GM18907 (cell line): ENCODE results near the gene NEK5.
"Not testable (repeated sequence)": the region's sequence is repeated elsewhere in the genome, so short reads cannot be mapped to it uniquely, and the experiment has no call there.

ENCODE experiments used
- ATAC-seq: cut with Tn5 transposase; IDR thresholded peaks from one replicate; pipeline ENCODE4 v1.9.1; 2021; ENCODE audit warnings: mild to moderate bottlenecking, moderate library complexity; ENCODE audit not compliant: unreplicated experiment

Gene NEK5

GRCh38 chr13:52070929-52071523 is 57.8 kb downstream of the NEK5 start:
- peak; percentile 45 for ATAC-seq

GRCh38 chr13:52067237-52067636 is 61.6 kb downstream of the NEK5 start:
- ATAC-seq, result no peak

DNA sequence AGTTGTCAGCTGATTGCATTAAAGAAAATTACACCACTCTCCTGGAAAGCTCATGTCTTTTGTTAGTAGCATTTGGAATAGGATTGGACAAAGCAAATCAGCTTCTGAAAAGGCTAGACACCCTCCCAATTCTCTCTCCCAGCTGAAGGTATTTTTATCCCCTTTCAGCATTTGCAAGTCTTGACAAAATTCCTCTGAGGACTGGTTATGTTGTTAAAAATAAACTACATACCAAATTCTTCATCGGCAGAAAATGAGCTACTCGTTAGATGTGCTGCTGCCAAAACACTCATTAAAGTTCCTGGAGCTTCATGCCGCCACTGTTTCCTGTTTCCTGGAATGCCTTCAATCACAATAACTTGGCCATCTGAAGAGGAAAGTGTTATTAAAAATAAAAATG is 67.3 kb downstream of the NEK5 start:
- no peak for ATAC-seq

DNA sequence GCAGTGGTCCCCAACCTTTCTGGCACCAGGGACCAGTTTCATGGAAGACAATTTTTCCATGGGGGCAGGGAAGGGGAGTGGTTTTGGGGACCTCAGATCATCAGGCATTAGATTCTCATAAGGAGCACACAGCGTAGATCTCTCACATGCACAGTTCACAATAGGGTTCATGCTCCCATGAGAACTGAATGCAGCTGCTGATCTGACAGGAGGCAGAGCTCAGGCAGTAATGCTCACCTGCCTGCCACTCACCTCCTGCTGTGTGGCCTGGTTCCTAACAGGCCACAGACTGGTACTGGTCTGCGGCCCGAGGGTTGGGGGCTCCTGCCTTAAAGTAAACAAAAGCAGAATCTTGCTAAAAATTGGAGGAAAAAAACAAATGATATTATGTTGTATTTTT is 67.8 kb downstream of the NEK5 start:
- not testable (repeated sequence) for ATAC-seq

DNA sequence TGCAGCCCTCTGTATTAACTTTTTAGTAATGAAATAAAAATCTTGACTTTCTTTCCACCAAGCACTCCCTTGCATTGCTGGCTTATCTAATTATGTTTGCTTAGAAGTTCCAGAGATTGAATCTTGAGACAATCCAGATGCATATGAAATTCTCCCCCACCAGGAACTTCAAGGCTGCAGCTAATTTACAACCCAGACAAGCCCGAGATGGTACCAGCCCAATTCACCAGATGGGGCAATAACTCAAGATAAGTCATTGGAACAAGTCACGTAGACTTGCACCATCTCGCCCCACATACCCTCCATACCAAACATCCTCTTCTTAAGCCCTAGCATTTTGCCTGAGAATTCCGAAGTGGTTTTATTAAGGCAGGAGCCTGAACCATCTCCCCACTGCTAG is 75.4 kb downstream of the NEK5 start:
- no peak for ATAC-seq

DNA sequence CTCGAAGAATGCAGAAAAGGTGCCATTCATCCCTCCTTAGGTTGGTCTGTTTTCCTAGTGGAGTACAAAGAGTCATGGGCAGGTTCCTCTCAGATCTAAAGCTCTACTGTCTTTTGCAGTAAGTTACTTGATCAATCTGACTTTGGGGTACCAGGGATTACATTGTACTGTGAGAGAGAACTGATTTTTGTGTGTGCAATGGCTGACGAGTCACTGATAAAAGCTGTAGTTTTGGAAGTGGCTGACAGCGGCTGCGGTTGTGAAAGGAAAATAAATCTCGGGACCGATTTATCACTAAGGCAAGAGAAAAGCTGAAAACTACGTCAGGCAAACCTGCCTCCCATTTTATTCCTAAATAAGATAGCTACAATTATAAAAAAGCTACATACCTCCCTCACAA is 77.5 kb downstream of the NEK5 start:
- ATAC-seq, result no peak

GRCh38 chr13:52048516-52048915 is 80.4 kb downstream of the NEK5 start:
- ATAC-seq, result no peak

GRCh38 chr13:52047463-52047862 is 81.4 kb downstream of the NEK5 start:
- no peak for ATAC-seq

DNA sequence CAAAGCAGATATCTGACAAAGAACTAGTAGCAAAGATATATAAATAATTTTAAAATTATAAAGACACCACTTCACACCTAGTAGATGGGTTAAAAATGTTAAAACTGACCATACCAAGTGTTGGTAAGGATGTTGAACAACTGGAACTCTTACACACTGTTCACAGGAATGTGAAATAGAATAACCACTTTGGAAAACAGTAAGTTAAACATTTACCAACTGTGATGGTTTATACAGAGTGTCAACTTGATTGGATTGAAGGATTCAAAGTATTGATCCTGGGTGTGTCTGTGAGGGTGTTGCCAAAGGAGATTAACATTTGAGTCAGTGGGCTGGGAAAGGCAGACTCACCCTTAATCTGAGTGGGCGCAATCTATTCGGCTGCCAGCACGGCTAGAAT is 85.2 kb downstream of the NEK5 start:
- no peak for ATAC-seq

DNA sequence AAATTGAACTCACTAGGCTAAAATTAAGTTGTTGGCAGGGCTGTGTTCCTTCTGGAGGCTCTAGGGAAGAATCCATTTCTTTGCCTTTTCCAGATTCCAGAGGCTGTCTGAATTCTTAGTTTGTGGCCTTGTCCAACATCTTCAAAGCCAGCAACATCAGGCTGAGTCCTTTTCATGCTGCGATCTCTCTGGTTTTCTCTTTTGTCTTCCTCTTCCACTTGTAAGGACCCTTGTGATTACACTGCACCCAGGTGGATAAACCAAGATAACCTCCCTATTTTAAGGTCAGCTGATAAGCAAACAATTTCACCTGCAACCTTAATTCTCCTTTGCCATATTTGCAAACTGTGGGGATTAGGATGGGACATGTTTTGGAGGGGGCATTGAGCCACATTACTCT is 92.8 kb downstream of the NEK5 start:
- ATAC-seq, result no peak

GRCh38 chr13:52034616-52035226 is 94.2 kb downstream of the NEK5 start:
- ATAC-seq, result no peak

- ATAC-seq, result no peak
Observed at GRCh38 chr13:52033039-52033438, 95.8 kb downstream of the NEK5 start.

DNA sequence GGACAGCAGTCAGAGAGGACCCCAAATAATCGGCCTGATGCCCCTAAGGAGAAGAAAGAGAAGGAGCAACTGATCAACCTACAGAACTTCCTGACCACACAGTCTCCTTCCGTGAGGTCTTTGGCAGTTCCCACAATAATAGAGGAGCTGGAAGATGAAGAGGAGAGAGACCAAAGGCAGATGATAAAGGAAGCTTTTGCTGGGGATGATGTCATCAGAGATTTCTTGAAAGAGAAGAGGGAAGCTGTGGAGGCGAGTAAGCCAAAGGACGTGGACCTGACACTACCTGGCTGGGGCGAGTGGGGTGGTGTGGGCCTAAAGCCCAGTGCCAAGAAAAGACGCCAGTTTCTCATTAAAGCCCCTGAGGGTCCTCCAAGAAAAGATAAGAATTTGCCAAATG is 98.5 kb downstream of the NEK5 start:
- not testable (repeated sequence) for ATAC-seq

DNA sequence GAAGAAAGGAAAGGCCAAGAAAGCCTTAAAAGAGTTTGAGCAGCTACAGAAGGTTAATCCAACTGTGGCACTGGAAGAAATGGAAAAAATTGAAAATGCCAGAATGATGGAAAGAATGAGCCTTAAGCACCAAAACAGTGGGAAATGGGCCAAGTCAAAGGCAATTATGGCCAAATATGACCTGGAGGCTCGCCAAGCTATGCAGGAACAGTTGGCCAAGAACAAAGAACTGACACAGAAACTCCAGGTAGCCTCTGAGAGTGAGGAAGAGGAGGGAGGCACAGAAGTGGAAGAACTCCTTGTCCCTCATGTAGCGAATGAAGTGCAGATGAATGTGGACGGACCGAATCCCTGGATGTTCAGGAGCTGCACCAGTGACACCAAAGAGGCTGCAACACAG is 99.3 kb downstream of the NEK5 start:
- no peak for ATAC-seq

- no peak for ATAC-seq
Observed at GRCh38 chr13:52027832-52028231, 101.0 kb downstream of the NEK5 start.

DNA sequence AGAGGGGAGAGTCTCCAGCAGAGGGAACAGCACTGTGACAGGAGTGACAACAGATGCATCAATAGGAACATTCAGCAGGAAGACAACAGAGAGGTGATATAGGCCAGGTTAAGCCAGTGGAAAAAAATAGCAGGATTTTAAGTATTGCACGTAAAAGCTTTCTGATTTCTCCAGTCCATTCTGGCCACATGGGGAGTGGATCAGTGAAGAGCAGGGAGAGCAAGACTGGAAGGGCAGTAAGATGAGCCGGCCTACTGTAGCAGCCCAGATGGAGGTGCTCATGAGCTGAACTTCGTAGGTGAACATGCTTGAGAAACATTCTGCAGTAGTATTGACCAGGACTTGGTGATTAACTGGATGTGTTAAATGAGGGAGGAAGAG is 102.6 kb downstream of the NEK5 start:
- ATAC-seq, result no peak

GRCh38 chr13:52025475-52026245 is 103.2 kb downstream of the NEK5 start:
- ATAC-seq, result no peak

DNA sequence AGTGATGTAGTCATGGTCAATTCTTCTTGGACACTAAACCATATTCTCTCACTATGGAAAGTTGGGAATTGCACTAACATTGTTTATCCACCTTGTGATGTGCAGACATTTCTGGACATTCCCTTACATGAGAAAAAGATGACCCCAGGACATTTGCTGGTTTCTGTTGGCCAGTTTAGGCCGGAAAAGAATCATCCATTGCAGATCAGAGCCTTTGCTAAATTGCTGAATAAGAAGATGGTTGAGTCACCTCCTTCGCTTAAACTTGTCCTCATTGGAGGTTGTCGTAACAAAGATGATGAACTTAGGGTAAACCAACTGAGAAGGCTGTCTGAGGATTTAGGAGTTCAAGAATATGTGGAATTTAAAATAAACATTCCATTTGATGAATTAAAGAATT is 104.4 kb downstream of the NEK5 start, which contains the start of gene UTP14C:
Gene UTP14C (plus strand): TSS at position 211 of the 400 bp plus-strand sequence. CDS start 4,114 bp downstream, outside the sequence.
- ATAC-seq, result no peak

DNA sequence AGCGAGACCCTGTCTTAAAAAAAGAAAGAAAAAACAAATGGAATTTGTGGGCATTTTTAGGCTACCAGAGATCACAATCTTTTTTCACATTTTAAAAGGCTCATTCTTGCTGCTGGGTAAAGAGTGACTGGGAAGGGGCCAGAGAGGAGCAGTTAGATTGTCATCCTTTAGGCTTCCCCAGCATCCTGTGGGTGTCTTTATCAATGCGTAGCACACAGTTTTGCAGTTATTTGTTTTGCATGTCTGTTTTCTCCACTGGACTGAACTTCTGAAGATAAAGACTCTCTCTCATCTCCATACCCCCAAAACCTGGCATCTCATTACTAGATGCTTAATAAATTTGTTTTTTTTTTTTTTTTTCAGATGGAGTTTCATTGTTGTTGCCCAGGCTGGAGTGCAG is 106.5 kb downstream of the NEK5 start:
- no peak for ATAC-seq

DNA sequence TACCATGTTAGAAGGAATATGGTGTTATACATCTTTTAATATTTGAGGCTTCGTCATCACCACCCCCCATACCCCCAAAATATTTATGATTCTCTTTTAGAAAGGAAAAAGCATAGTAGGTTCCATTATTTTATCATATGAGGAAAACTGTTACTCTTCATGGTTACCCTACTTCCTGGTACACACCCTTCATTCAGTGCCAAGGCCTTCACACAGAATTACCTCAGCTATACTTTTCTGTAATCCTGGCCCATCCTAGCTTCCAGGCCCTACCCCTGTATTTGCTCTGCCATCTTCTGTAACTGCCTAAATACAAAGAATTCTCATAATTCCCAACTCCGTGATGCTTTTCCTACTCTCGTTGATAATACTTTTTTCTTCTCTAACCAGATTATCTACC is 108.7 kb downstream of the NEK5 start:
- ATAC-seq, result no peak

- ATAC-seq, result no peak
Observed at GRCh38 chr13:52016296-52016695, 112.6 kb downstream of the NEK5 start.

- ATAC-seq, result peak; percentile 2
Observed at GRCh38 chr13:52012512-52012836, 116.4 kb downstream of the NEK5 start.
